K562 (cell line): Measurements from ENCODE around the gene FAM3C. TPM values are rescaled to one million over a fixed set of nuclear protein-coding genes. Genes with fewer than 3 reads are reported as not detected.

Experiments
- DLX4 ChIP-seq: fragments of 250-450 bp; sonication (Bioruptor Pico); IDR thresholded peaks from 2 replicates; pipeline ENCODE4 v1.6.1; 2021; ENCODE audit warnings: mild to moderate bottlenecking
- GTF2F1 ChIP-seq: IDR thresholded peaks from 2 replicates; pipeline ENCODE4 v1.6.1; 2011; ENCODE audit warnings: low read depth, low read length, improper control_type of control experiment
- HMGXB4 ChIP-seq: sonication (generic); formaldehyde crosslinking; IDR thresholded peaks from 2 replicates; pipeline ENCODE4 v1.8.1; 2023; ENCODE audit warnings: mild to moderate bottlenecking, missing genetic modification reagents
- HOMEZ ChIP-seq: fragments of 250-450 bp; sonication (Bioruptor Pico); IDR thresholded peaks from 2 replicates; pipeline ENCODE4 v1.4.0; 2020; ENCODE audit warnings: mild to moderate bottlenecking, moderate library complexity
- JUNB ChIP-seq: fragments of 450-650 bp; formaldehyde crosslinking; conservative IDR thresholded peaks from 2 replicates; pipeline ENCODE4 v1.4.0; 2020; ENCODE audit warnings: mild to moderate bottlenecking
- POLR2A ChIP-seq: fragments of 450-650 bp; conservative IDR thresholded peaks from 2 replicates; pipeline ENCODE4 v1.6.1; 2016
- POLR2AphosphoS2 ChIP-seq: IDR thresholded peaks from 2 replicates; pipeline ENCODE4 v1.6.1; 2012; ENCODE audit warnings: low read length, improper control_type of control experiment
- POLR2G ChIP-seq: fragments of 200-400 bp; formaldehyde crosslinking; IDR thresholded peaks from 2 replicates; pipeline ENCODE4 v1.6.1; 2017; ENCODE audit warnings: low read depth, mild to moderate bottlenecking, antibody characterized with exemption, low read length, moderate library complexity
- RBM15 ChIP-seq: fragments of 200-400 bp; formaldehyde crosslinking; IDR thresholded peaks from 2 replicates; pipeline ENCODE4 v1.6.1; 2018; ENCODE audit warnings: mild to moderate bottlenecking, low read length, moderate library complexity; ENCODE audit not compliant: insufficient read depth
- SAFB2 ChIP-seq: fragments of 200-400 bp; formaldehyde crosslinking; IDR thresholded peaks from 2 replicates; pipeline ENCODE4 v1.6.1; 2018; ENCODE audit warnings: borderline replicate concordance, low read length, low read depth, moderate library complexity; ENCODE audit not compliant: severe bottlenecking
- SREBF1 ChIP-seq: fragments of 150-350 bp; IDR thresholded peaks from 2 replicates; pipeline ENCODE4 v1.6.1; 2014; ENCODE audit warnings: antibody characterized with exemption, low read depth, low read length, borderline replicate concordance
- TRIM24 ChIP-seq, 2 experiments: fragments of 450-650 bp; IDR thresholded peaks; 2 replicates each; pipeline ENCODE4 v1.6.1; 2016
- TSC22D4 ChIP-seq: fragments of 450-650 bp; IDR thresholded peaks from 2 replicates; pipeline ENCODE4 v1.6.1; 2016; ENCODE audit warnings: missing genetic modification characterization, missing biosample characterization, control low read depth
- YY1 ChIP-seq, 3 experiments: IDR thresholded peaks; 2 replicates each; pipeline ENCODE4 v1.6.1; 2011; ENCODE audit warnings: low read length in 2 of 3, mild to moderate bottlenecking in 2 of 3, moderate library complexity in 2 of 3, borderline replicate concordance in 1 of 3, control low read depth in 1 of 3, low read depth in 1 of 3; ENCODE audit not compliant: insufficient read depth in 3 of 3, insufficient replicate concordance in 2 of 3, control insufficient read depth in 1 of 3, insufficient read length in 1 of 3; ENCODE audit errors: extremely low read depth in 1 of 3
- ZBTB1 ChIP-seq: sonication (generic); formaldehyde crosslinking; IDR thresholded peaks from 2 replicates; pipeline ENCODE4 v1.8.1; 2023; ENCODE audit warnings: missing genetic modification reagents, low read depth, mild to moderate bottlenecking, borderline replicate concordance
- ZBTB12 ChIP-seq: fragments of 250-450 bp; sonication (Bioruptor Pico); IDR thresholded peaks from 2 replicates; pipeline ENCODE4 v1.4.0; 2020
- ZNF174 ChIP-seq: fragments of 250-450 bp; sonication (Bioruptor Pico); IDR thresholded peaks from 2 replicates; pipeline ENCODE4 v1.4.0; 2020; ENCODE audit warnings: mild to moderate bottlenecking
- ZNF239 ChIP-seq: fragments of 250-450 bp; sonication (Bioruptor Pico); IDR thresholded peaks from 2 replicates; pipeline ENCODE4 v1.4.0; 2020; ENCODE audit warnings: mild to moderate bottlenecking
- ZNF639 ChIP-seq, 2 experiments: fragments of 200-800 bp in 1 of 2; sonication (Bioruptor generic) in 1 of 2; sonication (generic) in 1 of 2; formaldehyde crosslinking in 1 of 2; IDR thresholded peaks in 1 of 2; conservative IDR thresholded peaks in 1 of 2; 2 replicates each; pipeline versions ENCODE4 v1.5.0 to v1.6.1; 2016 to 2020; ENCODE audit warnings: missing compliant biosample characterization in 1 of 2, missing genetic modification characterization in 1 of 2, missing genetic modification reagents in 1 of 2
- ZNF79 ChIP-seq: fragments of 250-450 bp; sonication (Bioruptor Pico); IDR thresholded peaks from 2 replicates; pipeline ENCODE4 v1.4.0; 2020; ENCODE audit warnings: low read depth, mild to moderate bottlenecking, moderate library complexity
- polyA plus RNA-seq, 8 experiments: library from polyadenylated mRNA; depleted of rRNA in 4 of 8; stranded (reverse) in 5 of 8; unstranded in 3 of 8; fragments of >200 nt; fragmentation: Nextera tagmentation in 2 of 8; fragmentation: Illumina TruSeq in 1 of 8; extraction: Ambion mirVana in 2 of 8; extraction: Trizol in 1 of 8; gene quantifications; 2 replicates each; pipeline versions ENCODE4 v1.2.1 to v1.2.3, GENCODE V29; 2011 to 2014; ENCODE audit warnings: inconsistent platforms in 1 of 8, missing spikeins in 1 of 8
- total RNA-seq, 7 experiments: library from RNA; depleted of rRNA in 6 of 7; stranded (reverse); fragments of >200 nt in 6 of 7; fragmentation: Illumina TruSeq in 2 of 7; extraction: Trizol in 2 of 7; gene quantifications; 2 replicates each; pipeline versions ENCODE4 v1.2.1 to v1.2.3, GENCODE V29; 2011 to 2021; ENCODE audit warnings: low replicate concordance in 1 of 7

The FAM3C gene
- total and polyA plus RNA-seq, 9 of the 15 experiments (the other 6 are each of a cell fraction or from before 2014, with no cell fraction given), result 10.6 to 42.6 (median 30.0) TPM

- TF ChIP-seq HMGXB4 (CRISPR knock-in tag) (peak; percentile 82; the same call in 1 of the 2 replicates), ZNF639 (CRISPR knock-in tag; conservative IDR thresholded peaks at IDR 0.05 in 1 of 2, IDR thresholded peaks at IDR 0.05 in 1 of 2) (peak in 1 of 2 experiments; percentile 79; a peak in 2 of 4 replicates), ZNF239 (CRISPR knock-in tag) (no peak), HOMEZ (CRISPR knock-in tag) (peak; percentile 57; the same call in 1 of the 2 replicates), TRIM24 (IDR thresholded peaks at IDR 0.05) (peak in 1 of 2 experiments; percentile 30; a peak in 1 of 4 replicates), POLR2G (peak; percentile 100), SAFB2 (no peak), ZNF174 (CRISPR knock-in tag) (no peak), GTF2F1 (peak; percentile 72), JUNB (CRISPR knock-in tag) (no peak), TSC22D4 (tag) (no peak), ZBTB12 (CRISPR knock-in tag) (peak; percentile 28; the same call in 1 of the 2 replicates), ZNF79 (CRISPR knock-in tag) (no peak), DLX4 (no peak), ZBTB1 (CRISPR knock-in tag) (peak; percentile 77; the same call in 1 of the 2 replicates), POLR2A (peak; percentile 97), POLR2AphosphoS2 (no peak), YY1 (IDR thresholded peaks at IDR 0.05; ENCODE audit: borderline replicate concordance in 1 of 3, control insufficient read depth in 1 of 3, extremely low read depth in 1 of 3, insufficient read depth in 3 of 3, insufficient read length in 1 of 3, insufficient replicate concordance in 2 of 3, low read depth in 1 of 3, low read length in 2 of 3) (peak in 2 of 3 experiments; percentile 74 to 80), RBM15 (no peak), SREBF1 (peak; percentile 53; the same call in 1 of the 2 replicates)
Observed at GRCh38 chr7:121395961-121396757, at the start of gene FAM3C (continued).
